Subcutaneous abdominal adipose tissue (tissue), 5 donors: ENCODE data around the gene MCM9.
A peak's percentile ranks its signal among the peaks of the same experiment; 100 is the strongest.

Experiments
- H3K27ac ChIP-seq: one replicate; pipeline ENCODE4 v1.7.0; 2013; ENCODE audit warnings: low read depth, mild to moderate bottlenecking, inconsistent platforms, low read length, moderate library complexity
- H3K27me3 ChIP-seq, 5 donors: one replicate each; pipeline ENCODE4 v1.7.0; 2013; ENCODE audit warnings: low read length in 5 of 5, inconsistent platforms in 1 of 5; ENCODE audit not compliant: control insufficient read depth in 5 of 5, insufficient read depth in 4 of 5
- H3K36me3 ChIP-seq, 5 donors: one replicate each; pipeline ENCODE4 v1.7.0; 2013; ENCODE audit warnings: low read length in 5 of 5; ENCODE audit not compliant: control insufficient read depth in 5 of 5, insufficient read depth in 5 of 5
- H3K4me1 ChIP-seq, 5 donors: one replicate each; pipeline ENCODE4 v1.7.0; 2013; ENCODE audit warnings: low read length in 5 of 5, mild to moderate bottlenecking in 3 of 5, moderate library complexity in 1 of 5; ENCODE audit not compliant: control insufficient read depth in 5 of 5, insufficient read depth in 5 of 5
- H3K4me3 ChIP-seq, 5 donors: one replicate each; pipeline ENCODE4 v1.7.0; 2013; ENCODE audit warnings: low read length in 5 of 5, low read depth in 1 of 5
- H3K9ac ChIP-seq, 5 donors: one replicate each; pipeline ENCODE4 v1.7.0; 2013; ENCODE audit warnings: low read length in 5 of 5, mild to moderate bottlenecking in 4 of 5, moderate library complexity in 3 of 5
- H3K9me3 ChIP-seq, 5 donors: one replicate each; pipeline ENCODE4 v1.7.0; 2013; ENCODE audit warnings: low read length in 5 of 5; ENCODE audit not compliant: control insufficient read depth in 5 of 5
- donor health status: healthy.
- donor health status: healthy.
- donor health status: healthy.
- donor health status: healthy.
- donor health status: healthy.

The MCM9 gene

GRCh38 chr6:118896339-118897136, 38.4 kb downstream of the MCM9 start:
- Histone ChIP-seq H3K4me1 (peaks cover 0 to 29% (median 23%) of the 10 kb centered on the region in 5 donors), H3K9ac (no peak overlapping the region), H3K27ac (no peak overlapping the region), H3K36me3 (peaks cover 0 to 5% (median 3%) of the 10 kb centered on the region in 5 donors), H3K4me3 (no peak overlapping the region), H3K9me3 (no peaks in the 10 kb centered on the region), H3K27me3 (no peaks in the 10 kb centered on the region)

GRCh38 chr6:118895859-118896258, 39.1 kb downstream of the MCM9 start:
- Histone ChIP-seq H3K27me3 (no peaks in the 10 kb centered on the region), H3K9ac (no peak overlapping the region), H3K4me1 (peaks cover 0 to 29% (median 23%) of the 10 kb centered on the region in 5 donors), H3K4me3 (no peak overlapping the region), H3K27ac (no peak overlapping the region), H3K9me3 (no peaks in the 10 kb centered on the region), H3K36me3 (peaks cover 0 to 5% (median 3%) of the 10 kb centered on the region in 5 donors)

DNA sequence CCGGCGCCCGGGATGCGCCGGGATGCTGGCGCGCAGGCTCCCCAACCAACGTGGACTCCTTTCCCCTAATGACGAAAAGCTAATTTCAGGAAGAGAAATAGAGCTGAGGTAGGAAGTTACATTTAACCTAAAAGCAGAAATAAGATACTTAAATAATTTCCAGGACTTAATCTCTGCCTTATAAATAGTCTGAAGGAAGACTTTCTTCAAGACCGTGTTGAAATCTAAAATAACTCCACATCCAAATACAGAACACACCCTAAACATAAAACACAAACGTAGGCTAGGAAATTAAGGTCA, 39.7 kb downstream of the MCM9 start:
- Histone ChIP-seq H3K4me1 (peaks cover 0 to 25% (median 19%) of the 10 kb centered on the region in 5 donors), H3K27me3 (no peaks in the 10 kb centered on the region), H3K4me3 (peak overlapping the region; percentile 69 to 99 (median 93)), H3K27ac (peak overlapping the region; percentile 80), H3K9ac (peak overlapping the region in 4 of 5 donors; percentile 4 to 80 (median 71)), H3K36me3 (peaks cover 0 to 5% (median 3%) of the 10 kb centered on the region in 5 donors), H3K9me3 (no peaks in the 10 kb centered on the region)

DNA sequence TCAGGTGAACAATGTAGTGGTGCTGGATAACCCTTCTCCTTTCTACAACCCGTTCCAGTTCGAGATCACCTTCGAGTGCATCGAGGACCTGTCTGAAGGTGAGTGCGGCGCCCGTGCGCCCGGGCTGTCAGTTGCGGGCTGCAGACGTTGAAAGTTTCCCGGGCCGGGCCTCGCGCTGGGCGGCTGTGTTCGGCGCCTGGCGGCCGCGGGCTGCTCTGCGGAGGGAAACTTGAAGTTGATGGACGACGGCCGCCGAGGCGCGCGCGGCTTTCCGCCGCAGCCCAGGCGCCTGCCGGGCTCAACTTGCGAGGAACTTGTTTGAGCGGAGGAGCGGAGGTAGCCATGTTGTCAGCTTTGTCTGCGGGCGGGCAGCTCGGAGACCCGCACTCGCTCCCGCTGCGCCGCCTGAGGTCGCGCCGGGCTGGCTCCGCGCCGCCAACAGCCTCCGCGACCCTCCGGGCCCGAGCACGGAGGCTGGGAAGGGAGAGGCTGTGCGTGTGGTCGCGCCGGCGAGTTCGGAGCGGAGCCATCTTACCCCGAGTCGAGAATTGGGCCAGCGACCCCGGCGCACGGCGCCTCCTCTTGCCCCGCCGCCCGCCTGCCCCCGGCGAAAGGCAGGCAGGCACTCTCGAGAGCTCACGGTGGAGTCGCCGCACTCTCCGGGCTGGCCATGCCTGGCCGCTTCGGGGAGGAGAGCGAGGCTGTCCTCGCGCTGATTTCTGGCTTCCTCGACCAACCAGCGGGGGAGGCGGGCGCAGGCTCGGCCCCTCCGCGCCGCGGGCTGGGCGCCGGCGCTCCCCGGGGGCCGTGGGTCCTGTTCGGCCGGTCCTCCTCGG, 40.3 kb downstream of the MCM9 start:
- Histone ChIP-seq H3K27me3 (no peaks in the 10 kb centered on the region), H3K4me1 (peaks cover 0 to 23% (median 19%) of the 10 kb centered on the region in 5 donors), H3K36me3 (peaks cover 0 to 3% (median 2%) of the 10 kb centered on the region in 5 donors), H3K9ac (peak overlapping the region; percentile 38 to 85 (median 80)), H3K27ac (peak overlapping the region; percentile 80), H3K4me3 (peak overlapping the region; percentile 68 to 99 (median 93)), H3K9me3 (no peaks in the 10 kb centered on the region)

GRCh38 chr6:118893807-118894424, 41.0 kb downstream of the MCM9 start, which contains the start of gene ASF1A:
ASF1A (plus strand) TSS chr6:118894152; CDS start chr6:118894414, 262 bp downstream.
- Histone ChIP-seq H3K4me1 (peaks cover 0 to 22% (median 19%) of the 10 kb centered on the region in 5 donors), H3K36me3 (peaks cover 0 to 2% (median 1%) of the 10 kb centered on the region in 5 donors), H3K27me3 (no peaks in the 10 kb centered on the region), H3K27ac (peak within 1 kb of the TSS; percentile 80), H3K9ac (peak within 1 kb of the TSS; percentile 38 to 89 (median 80)), H3K9me3 (no peaks in the 10 kb centered on the region), H3K4me3 (peak within 1 kb of the TSS; percentile 92 to 99 (median 95))

GRCh38 chr6:118893064-118893806, 41.7 kb downstream of the MCM9 start:
- Histone ChIP-seq H3K9ac (peak overlapping the region; percentile 1 to 89 (median 65)), H3K4me1 (peaks cover 0 to 22% (median 19%) of the 10 kb centered on the region in 5 donors), H3K9me3 (no peaks in the 10 kb centered on the region), H3K36me3 (peaks cover 0 to 2% (median 0%) of the 10 kb centered on the region in 5 donors), H3K27ac (peak overlapping the region; percentile 74), H3K4me3 (peak overlapping the region; percentile 75 to 96 (median 93)), H3K27me3 (no peaks in the 10 kb centered on the region)

DNA sequence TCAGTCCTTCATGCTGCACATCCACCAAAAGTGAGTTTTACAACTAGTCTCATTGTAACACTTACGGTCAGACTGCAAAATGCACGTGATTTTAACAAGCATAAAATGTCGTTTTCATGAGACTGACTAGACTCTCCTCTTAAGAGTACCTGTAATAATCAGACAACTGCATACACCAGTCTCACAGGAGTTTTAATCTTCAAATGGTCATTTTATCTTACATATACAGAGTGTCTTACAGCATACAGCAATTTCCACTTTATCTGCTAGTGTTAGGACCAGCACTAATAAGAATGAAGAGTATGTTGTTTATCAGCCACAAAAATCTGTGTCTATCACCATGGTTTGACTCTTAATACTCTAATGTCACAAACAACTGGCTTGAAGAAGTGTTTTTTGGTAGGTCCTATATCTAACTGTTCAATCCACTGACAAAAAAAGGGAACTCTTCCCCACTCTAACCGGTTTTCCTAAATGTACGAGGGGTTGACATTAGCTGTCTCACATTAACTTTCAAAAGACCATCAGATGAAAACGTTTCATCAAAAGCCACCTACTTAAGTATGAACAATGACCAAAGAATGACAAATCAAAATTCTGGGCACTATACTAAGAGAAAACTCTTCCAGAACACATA, 42.5 kb downstream of the MCM9 start:
- H3K9me3 ChIP-seq = no peaks in the 10 kb centered on the region
- H3K27me3 ChIP-seq = no peaks in the 10 kb centered on the region
- H3K4me3 ChIP-seq = peak overlapping the region; percentile 75 to 96 (median 93)
- H3K4me1 ChIP-seq = peaks cover 0 to 22% (median 19%) of the 10 kb centered on the region in 5 donors
- H3K36me3 ChIP-seq = no peaks in the 10 kb centered on the region
- peak overlapping the region; percentile 74 for H3K27ac ChIP-seq
- peak overlapping the region in 3 of 5 donors; percentile 54 to 89 (median 65) for H3K9ac ChIP-seq

- Histone ChIP-seq H3K9me3 (no peaks in the 10 kb centered on the region), H3K36me3 (no peaks in the 10 kb centered on the region), H3K4me1 (peaks cover 0 to 22% (median 18%) of the 10 kb centered on the region in 5 donors), H3K4me3 (no peak overlapping the region), H3K27me3 (no peaks in the 10 kb centered on the region), H3K9ac (no peak overlapping the region), H3K27ac (no peak overlapping the region)
These were observed 43.8 kb downstream of the MCM9 start for GRCh38 chr6:118890997-118891790.
